ENCODE data around the gene GTPBP3.

GTPBP3 gene

DNA sequence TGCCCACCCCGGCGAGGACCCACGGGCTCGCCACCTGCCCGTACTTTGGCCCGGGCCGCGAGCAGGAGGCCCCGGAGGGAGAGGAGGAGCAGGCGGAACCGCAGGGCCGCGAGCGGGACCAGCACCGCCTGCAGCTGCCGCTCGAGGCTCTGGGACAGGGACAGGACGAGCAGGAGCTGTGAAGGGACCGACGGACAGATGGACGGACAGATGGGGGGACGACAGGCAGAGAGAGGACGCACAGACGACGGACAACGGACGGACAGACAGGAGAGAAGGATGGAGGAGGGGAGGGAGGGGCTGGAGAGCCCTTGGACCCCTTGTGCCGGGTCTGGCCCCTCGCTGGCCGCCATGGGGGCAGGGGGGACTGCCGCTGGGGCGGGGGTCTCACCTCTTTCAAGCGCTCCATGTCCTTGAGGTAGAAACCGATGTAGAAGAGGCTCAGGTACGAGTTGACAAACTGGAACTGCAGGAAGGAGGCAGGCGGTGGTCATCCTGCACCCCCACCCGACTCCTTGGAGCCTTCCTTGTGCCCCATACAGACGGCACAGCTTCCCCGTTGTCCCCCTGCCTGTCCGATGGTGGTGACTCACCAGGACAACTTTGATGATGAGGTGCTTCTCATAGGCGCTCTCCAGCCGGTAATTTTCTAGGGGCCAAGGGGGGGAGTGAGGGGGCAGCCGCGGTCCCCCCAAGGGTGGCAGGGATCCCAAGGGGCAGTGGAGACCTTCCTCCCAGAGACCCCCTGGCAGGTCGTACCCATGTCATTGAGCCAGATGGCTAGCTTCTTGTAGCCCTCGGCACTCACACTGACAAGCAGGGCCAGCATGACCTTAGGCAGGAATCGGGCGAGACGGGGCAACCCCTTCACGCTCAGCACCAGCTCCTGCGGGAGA, 7.7 kb upstream of the GTPBP3 start:
- in situ Hi-C loops (cut with HindIII; ENCODE audit: low pct_ligation_motif_present, low sequenced_read_pairs): no loop called here
- no peak overlapping the region for H3K4me3 ChIP-seq (ENCODE audit: low read depth, low read length)
- no peak for DNase-seq
- H3K36me3 ChIP-seq (replicated peaks): peaks cover 4% of the 10 kb centered on the region
- no peak overlapping the region for H3K27ac ChIP-seq
- TF ChIP-seq, protein P1, sequence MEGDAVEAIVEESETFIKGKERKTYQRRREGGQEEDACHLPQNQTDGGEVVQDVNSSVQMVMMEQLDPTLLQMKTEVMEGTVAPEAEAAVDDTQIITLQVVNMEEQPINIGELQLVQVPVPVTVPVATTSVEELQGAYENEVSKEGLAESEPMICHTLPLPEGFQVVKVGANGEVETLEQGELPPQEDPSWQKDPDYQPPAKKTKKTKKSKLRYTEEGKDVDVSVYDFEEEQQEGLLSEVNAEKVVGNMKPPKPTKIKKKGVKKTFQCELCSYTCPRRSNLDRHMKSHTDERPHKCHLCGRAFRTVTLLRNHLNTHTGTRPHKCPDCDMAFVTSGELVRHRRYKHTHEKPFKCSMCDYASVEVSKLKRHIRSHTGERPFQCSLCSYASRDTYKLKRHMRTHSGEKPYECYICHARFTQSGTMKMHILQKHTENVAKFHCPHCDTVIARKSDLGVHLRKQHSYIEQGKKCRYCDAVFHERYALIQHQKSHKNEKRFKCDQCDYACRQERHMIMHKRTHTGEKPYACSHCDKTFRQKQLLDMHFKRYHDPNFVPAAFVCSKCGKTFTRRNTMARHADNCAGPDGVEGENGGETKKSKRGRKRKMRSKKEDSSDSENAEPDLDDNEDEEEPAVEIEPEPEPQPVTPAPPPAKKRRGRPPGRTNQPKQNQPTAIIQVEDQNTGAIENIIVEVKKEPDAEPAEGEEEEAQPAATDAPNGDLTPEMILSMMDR (IDR thresholded peaks at IDR 0.05; ENCODE audit: low read depth, low read length, missing control alignments): no peak
- no peaks in the 10 kb centered on the region for H3K27me3 ChIP-seq (replicated peaks)

DNA sequence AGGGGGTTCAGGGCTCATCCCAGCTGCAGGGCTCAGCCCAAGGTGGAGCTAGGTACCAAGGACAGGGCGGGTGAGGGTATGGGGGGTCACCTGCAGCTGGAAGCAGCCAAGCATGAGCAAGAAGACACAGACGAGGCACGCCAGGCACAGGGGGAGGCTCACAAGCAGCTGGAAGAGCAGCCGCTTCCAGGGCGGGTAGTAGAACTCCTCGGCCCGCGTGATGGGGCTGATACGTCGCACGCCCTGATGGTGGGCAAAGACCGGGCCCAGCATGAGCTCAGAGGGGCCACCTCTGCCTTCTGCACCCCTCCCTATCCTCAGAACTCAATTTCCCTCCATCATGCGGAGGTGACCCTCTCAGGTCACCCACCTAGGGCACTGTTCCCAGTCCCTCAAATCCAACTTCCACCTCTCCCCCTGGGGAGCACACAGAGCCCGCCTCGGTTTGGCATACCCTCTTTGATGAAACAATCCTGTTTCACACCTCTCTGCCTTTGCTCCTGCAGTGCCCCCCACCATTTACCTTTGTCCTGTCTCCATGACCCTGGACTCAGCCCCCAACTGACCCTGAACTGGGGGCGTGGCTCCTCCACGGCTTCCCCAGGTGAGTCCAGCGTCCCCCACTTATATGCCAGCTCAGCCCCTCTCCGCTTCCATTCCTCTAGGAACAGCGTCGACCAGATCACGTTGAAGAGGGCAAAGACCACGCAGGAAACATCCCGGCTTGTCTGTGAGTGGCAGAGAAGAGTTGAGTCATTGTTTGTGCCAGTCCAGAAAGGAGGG, 6.9 kb upstream of the GTPBP3 start:
- H3K36me3 ChIP-seq (replicated peaks): peaks cover 4% of the 10 kb centered on the region
- H3K4me3 ChIP-seq (ENCODE audit: low read depth, low read length): no peak overlapping the region
- in situ Hi-C loops (cut with HindIII; ENCODE audit: low pct_ligation_motif_present, low sequenced_read_pairs): no loop called here
- no peak for DNase-seq
- H3K27me3 ChIP-seq (replicated peaks): no peaks in the 10 kb centered on the region
- TF ChIP-seq, protein P1 (IDR thresholded peaks at IDR 0.05; ENCODE audit: low read depth, low read length, missing control alignments): no peak
- H3K27ac ChIP-seq: no peak overlapping the region

DNA sequence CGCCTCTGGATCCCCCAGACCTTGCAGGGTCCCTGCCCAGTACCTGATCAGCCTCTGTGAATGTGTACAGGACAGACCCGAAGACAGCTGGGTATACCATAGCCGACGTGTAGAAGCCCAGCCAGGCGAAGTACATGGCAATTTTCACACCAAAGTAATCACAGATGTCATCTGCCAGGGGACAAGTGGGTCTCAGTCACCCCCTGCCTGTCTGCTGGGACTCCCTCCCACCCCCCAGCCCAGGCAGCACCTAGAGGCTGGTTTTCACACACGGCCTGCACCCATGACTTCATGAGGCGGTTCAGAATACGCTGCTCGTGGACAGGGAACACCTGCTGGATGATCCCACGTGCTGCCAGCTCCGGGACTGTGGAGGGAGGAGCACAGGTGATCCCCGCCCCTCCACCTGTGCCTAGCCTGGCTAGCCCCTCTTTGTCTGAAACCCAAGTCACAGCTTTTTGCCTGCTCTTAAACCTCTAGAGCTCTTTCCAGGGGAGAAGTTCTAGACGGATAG, 6.3 kb upstream of the GTPBP3 start:
- H3K27me3 ChIP-seq (replicated peaks): no peaks in the 10 kb centered on the region
- H3K36me3 ChIP-seq (replicated peaks): peaks cover 4% of the 10 kb centered on the region
- in situ Hi-C loops (cut with HindIII; ENCODE audit: low pct_ligation_motif_present, low sequenced_read_pairs): no loop called here
- H3K27ac ChIP-seq: no peak overlapping the region
- no peak overlapping the region for H3K4me3 ChIP-seq (ENCODE audit: low read depth, low read length)
- TF ChIP-seq, protein P1 (IDR thresholded peaks at IDR 0.05; ENCODE audit: low read depth, low read length, missing control alignments): no peak
- no peak for DNase-seq

DNA sequence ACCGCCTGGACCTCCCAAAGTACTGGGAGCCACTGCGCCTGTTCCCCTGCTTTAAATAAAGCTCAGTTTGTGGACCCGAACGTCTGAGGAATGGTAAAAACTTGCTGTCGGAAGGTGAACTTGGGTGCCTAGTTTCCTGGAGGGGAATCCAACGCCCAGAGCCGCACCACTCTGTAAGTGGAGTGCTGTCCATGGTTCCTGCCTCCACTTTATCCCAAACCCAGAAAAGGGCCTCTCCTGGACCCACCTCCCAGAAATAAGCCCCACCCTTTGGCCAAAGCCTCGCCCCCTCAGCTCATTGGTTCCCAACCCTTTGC, 5.0 kb upstream of the GTPBP3 start:
- no peaks in the 10 kb centered on the region for H3K27me3 ChIP-seq (replicated peaks)
- DNase-seq: no peak
- H3K36me3 ChIP-seq (replicated peaks): peaks cover 4% of the 10 kb centered on the region
- H3K27ac ChIP-seq: no peak overlapping the region
- in situ Hi-C loops (cut with HindIII; ENCODE audit: low pct_ligation_motif_present, low sequenced_read_pairs): no loop called here
- H3K4me3 ChIP-seq (ENCODE audit: low read depth, low read length): no peak overlapping the region
- TF ChIP-seq, protein P1 (IDR thresholded peaks at IDR 0.05; ENCODE audit: low read depth, low read length, missing control alignments): no peak

DNA sequence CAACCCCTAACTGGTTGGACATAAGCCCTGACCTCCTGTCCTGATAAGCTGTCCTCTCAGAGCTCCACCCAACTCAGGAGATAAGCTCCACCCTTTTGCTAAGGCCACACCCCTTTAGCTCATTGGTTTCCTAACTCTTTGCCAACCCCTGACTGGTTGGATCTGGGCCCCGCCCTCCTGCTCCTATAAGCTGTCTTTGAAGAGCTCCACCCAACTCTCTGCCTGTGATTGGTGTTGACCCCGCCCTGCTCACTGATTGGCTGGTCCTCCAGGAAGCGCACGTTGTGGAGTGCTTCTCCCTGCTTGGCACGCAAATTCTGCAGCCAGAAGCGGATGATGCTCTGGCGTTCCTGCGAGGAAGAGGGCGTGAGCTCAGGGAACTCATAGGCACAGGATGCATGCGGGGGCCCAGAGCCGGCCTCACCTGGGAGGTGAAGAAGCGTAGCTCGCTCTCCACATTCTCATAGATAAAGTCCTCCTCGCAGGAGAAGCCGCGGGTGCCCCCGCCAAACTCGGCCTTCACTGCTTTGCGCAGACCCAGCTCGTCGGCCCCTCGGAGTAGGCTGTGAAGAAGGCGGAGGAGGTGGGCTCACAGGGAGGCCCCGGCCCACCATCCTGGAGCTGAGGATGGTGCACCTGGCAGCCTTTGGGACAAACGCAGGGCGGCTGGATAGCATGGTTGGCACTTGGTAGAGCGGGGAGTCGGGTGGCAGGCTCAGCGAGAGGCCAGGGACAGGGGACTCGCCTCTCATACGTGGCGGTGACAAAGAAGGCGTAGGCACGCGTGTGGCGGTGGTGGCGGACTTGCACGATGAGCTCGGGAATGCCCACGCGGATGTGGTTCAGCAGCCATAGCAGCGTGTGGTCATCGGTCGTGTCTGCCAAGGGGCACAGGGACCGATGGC, 4.4 kb upstream of the GTPBP3 start:
- in situ Hi-C loops (cut with HindIII; ENCODE audit: low pct_ligation_motif_present, low sequenced_read_pairs): no loop called here
- DNase-seq: no peak
- Histone ChIP-seq H3K4me3 (ENCODE audit: low read depth, low read length) (no peak overlapping the region), H3K36me3 (replicated peaks) (peaks cover 4% of the 10 kb centered on the region), H3K27ac (no peak overlapping the region), H3K27me3 (replicated peaks) (no peaks in the 10 kb centered on the region)
- TF ChIP-seq, protein P1 (IDR thresholded peaks at IDR 0.05; ENCODE audit: low read depth, low read length, missing control alignments): no peak
